Activated T-helper 2 cell treated with anti-CD3 and anti-CD28 coated beads, Interferon-gamma antibody, Interleukin-2, Interleukin-4, amounts not matched to agents 10 μg/mL and 5 μg/mL and 100 μg/mL, durations not matched to agents 14 hours and 24 hours and 36 hours (primary cell): ENCODE results near the gene ANP32A. TPM values are rescaled to one million over a fixed set of nuclear protein-coding genes. Genes with fewer than 3 reads are reported as not detected.

Experiments
- DNase-seq: peaks from one replicate; pipeline ENCODE4 v3.0.0; 2021; ENCODE audit warnings: low spot score
- H3K27ac Mint-ChIP-seq: one replicate; pipeline ENCODE4 v1.8.0; 2021; ENCODE audit warnings: mixed read lengths
- H3K27me3 Mint-ChIP-seq: one replicate; pipeline ENCODE4 v1.8.0; 2021; ENCODE audit warnings: low read depth, mixed read lengths
- H3K36me3 Mint-ChIP-seq: one replicate; pipeline ENCODE4 v1.8.0; 2021; ENCODE audit warnings: low read depth, mixed read lengths
- H3K4me1 Mint-ChIP-seq: one replicate; pipeline ENCODE4 v1.8.0; 2021; ENCODE audit warnings: low read depth, mixed read lengths
- H3K4me3 Mint-ChIP-seq: one replicate; pipeline ENCODE4 v1.8.0; 2021; ENCODE audit warnings: low read depth, mild to moderate bottlenecking, moderate library complexity, mixed read lengths
- H3K9me3 Mint-ChIP-seq: one replicate; pipeline ENCODE4 v1.8.0; 2021; ENCODE audit warnings: mixed read lengths
- intact Hi-C: fragments of 100-400 bp; cut with micrococcal nuclease; formaldehyde crosslinking; loops from one replicate; pipeline ENCODE4 v1.15.1; 2023
- total RNA-seq: library from RNA; stranded (reverse); gene quantifications from 2 replicates; pipeline ENCODE4 v1.2.3, GENCODE V29; 2022

ANP32A gene
- total RNA-seq, 1 donor from 2014 or later = 259 TPM

DNA sequence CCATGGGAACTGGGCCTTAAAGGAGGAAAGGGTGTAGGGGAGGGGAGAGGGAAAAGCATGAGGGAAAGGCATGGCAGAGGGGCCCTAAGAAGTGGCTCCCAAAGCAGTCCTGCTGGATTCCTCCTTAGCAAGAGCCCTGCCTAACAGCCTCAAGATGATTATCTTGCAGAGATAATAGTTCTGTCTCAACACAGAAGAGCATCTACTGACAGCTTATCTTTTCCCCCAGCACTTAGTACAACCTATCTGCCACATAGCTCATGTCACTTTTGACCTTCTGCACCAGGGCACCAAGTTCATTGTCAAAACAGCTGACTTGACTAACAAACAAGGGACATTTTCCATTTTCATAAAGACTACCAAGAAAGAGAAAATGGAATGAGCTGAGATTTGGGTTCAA, 86.3 kb downstream of the ANP32A start:
- intact Hi-C loops = loop anchor here (5.0 kb wide), 1 partner anchor 93 kb away; no protein-coding TSS in a partner anchor
- H3K27me3 Mint-ChIP-seq = peaks cover 20% of the 10 kb centered on the region

GRCh38 chr15:68733666-68734065, 87.0 kb downstream of the ANP32A start:
- no peaks in the 10 kb centered on the region for H3K36me3 Mint-ChIP-seq
- H3K4me3 Mint-ChIP-seq = no peak overlapping the region
- intact Hi-C loops = loop anchor here (5.0 kb wide), 1 partner anchor 94 kb away; no protein-coding TSS in a partner anchor
- no peak for DNase-seq
- H3K4me1 Mint-ChIP-seq = peaks cover 3% of the 10 kb centered on the region
- H3K27me3 Mint-ChIP-seq = peaks cover 20% of the 10 kb centered on the region
- H3K27ac Mint-ChIP-seq = no peak overlapping the region
- no peaks in the 10 kb centered on the region for H3K9me3 Mint-ChIP-seq

More for the DNA sequence above, 86.3 kb downstream of the ANP32A start:
- Mint-ChIP-seq H3K27ac (no peak overlapping the region), H3K4me1 (peaks cover 3% of the 10 kb centered on the region), H3K4me3 (no peak overlapping the region), H3K36me3 (no peaks in the 10 kb centered on the region), H3K9me3 (no peaks in the 10 kb centered on the region)
- DNase-seq = no peak

- Mint-ChIP-seq H3K27ac (no peak overlapping the region), H3K27me3 (peaks cover 20% of the 10 kb centered on the region), H3K4me1 (peaks cover 3% of the 10 kb centered on the region), H3K4me3 (no peak overlapping the region), H3K36me3 (no peaks in the 10 kb centered on the region), H3K9me3 (no peaks in the 10 kb centered on the region)
- intact Hi-C loops = loop anchor here (5.0 kb wide), 1 partner anchor 95 kb away; no protein-coding TSS in a partner anchor
- no peak for DNase-seq
These were observed 88.2 kb downstream of the ANP32A start for GRCh38 chr15:68732451-68732850.

- no peak for DNase-seq
- Mint-ChIP-seq H3K27ac (no peak overlapping the region), H3K27me3 (peaks cover 22% of the 10 kb centered on the region), H3K4me1 (peaks cover 3% of the 10 kb centered on the region), H3K4me3 (no peak overlapping the region), H3K36me3 (no peaks in the 10 kb centered on the region), H3K9me3 (no peaks in the 10 kb centered on the region)
- intact Hi-C loops = loop anchor here (1.0 to 5.0 kb wide), 2 partner anchors 96 to 145 kb away; no protein-coding TSS in a partner anchor
These were observed 89.5 kb downstream of the ANP32A start for GRCh38 chr15:68730976-68731897.

- Mint-ChIP-seq H3K9me3 (no peaks in the 10 kb centered on the region), H3K27me3 (peaks cover 22% of the 10 kb centered on the region), H3K27ac (no peak overlapping the region), H3K4me3 (no peak overlapping the region), H3K4me1 (peaks cover 3% of the 10 kb centered on the region), H3K36me3 (no peaks in the 10 kb centered on the region)
- no peak for DNase-seq
- intact Hi-C loops = loop anchor here (1.0 to 5.0 kb wide), 2 partner anchors 97 to 146 kb away; no protein-coding TSS in a partner anchor
These were observed 90.2 kb downstream of the ANP32A start for GRCh38 chr15:68730471-68730919.

DNA sequence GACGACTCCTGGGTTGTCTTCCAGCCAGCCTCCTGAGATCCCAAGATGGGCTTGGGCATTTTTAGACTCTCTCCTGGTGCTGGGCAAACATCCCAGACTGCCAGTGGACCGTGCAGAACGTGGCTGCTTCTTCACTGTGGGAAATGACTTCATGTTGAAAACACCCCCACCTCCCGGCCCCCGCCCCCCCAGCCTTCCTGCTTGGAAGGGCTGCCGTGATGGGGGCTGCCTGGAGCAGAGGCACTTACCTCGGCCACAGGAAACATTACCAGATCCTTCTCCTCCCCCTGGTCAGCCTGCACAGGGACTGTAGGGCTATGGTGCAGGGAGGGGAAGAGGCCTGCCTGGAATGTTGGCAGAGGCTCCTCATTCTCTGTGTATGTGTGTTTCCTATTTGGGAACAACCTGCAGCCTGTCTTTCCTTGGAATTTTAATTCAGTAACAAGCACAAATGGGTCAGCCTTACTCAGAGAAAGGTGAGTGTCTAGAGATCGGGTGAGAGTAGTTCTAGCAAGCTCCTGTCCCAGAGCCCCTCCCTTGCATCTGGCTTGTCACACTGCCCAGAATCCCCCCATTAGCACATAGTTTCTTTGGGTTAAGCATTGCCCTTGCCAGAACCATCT, 90.8 kb downstream of the ANP32A start:
- intact Hi-C loops = loop anchor here (1.0 to 5.0 kb wide), 2 partner anchors 97 to 146 kb away; no protein-coding TSS in a partner anchor
- Mint-ChIP-seq H3K36me3 (no peaks in the 10 kb centered on the region), H3K4me3 (no peak overlapping the region)

More for the DNA sequence above, 90.8 kb downstream of the ANP32A start:
- DNase-seq = no peak
- Mint-ChIP-seq H3K27me3 (peaks cover 21% of the 10 kb centered on the region), H3K4me1 (peaks cover 3% of the 10 kb centered on the region), H3K27ac (no peak overlapping the region), H3K9me3 (no peaks in the 10 kb centered on the region)

Other genes starting within 250 kb of the ANP32A start
- gene CORO2B, start 241.9 kb downstream of the ANP32A start, total RNA-seq = 0.41 and 0.43 TPM in 2 replicates
- 0.97 and 2.1 TPM in 2 replicates for gene SPESP1, start 109.6 kb upstream of the ANP32A start, total RNA-seq
- 0.21 TPM in 1 of 2 replicates, not detected in the other for gene NOX5, start 193.8 kb upstream of the ANP32A start, total RNA-seq